Neural progenitor cell (in vitro differentiated cells): ENCODE results near the gene ASB2. TPM values are rescaled to one million over a fixed set of nuclear protein-coding genes. Genes with fewer than 3 reads are reported as not detected.

ENCODE experiments used
- DNase-seq: peaks from one replicate; pipeline ENCODE4 v3.0.0-alpha.2; 2016; ENCODE audit warnings: low spot score
- H2AFZ ChIP-seq: fragments of 200-600 bp; sonication (generic); replicated peaks from 2 replicates; pipeline ENCODE4 v1.6.1; 2016; ENCODE audit warnings: antibody characterized with exemption
- H3F3A ChIP-seq: fragments of 200-600 bp; sonication (generic); 2 replicates; pipeline ENCODE4 v1.6.1; 2016; ENCODE audit warnings: antibody characterized with exemption, low read depth
- H3K27ac ChIP-seq: fragments of 200-600 bp; sonication (generic); 2 replicates; pipeline ENCODE4 v1.5.1; 2016; ENCODE audit warnings: mild to moderate bottlenecking
- H3K27me3 ChIP-seq: fragments of 200-600 bp; sonication (generic); 2 replicates; pipeline ENCODE4 v1.6.1; 2016; ENCODE audit warnings: mild to moderate bottlenecking, moderate library complexity
- H3K36me3 ChIP-seq: fragments of 200-600 bp; sonication (generic); 2 replicates; pipeline ENCODE4 v1.5.1; 2016
- H3K4me1 ChIP-seq: fragments of 200-600 bp; sonication (generic); 2 replicates; pipeline ENCODE4 v1.6.1; 2016; ENCODE audit warnings: mixed run types
- H3K4me2 ChIP-seq: fragments of 200-600 bp; sonication (generic); 2 replicates; pipeline ENCODE4 v1.6.1; 2016
- H3K4me3 ChIP-seq: fragments of 200-600 bp; sonication (generic); 2 replicates; pipeline ENCODE4 v1.5.1; 2016
- H3K79me2 ChIP-seq: fragments of 200-600 bp; sonication (generic); 2 replicates; pipeline ENCODE4 v1.6.1; 2016; ENCODE audit warnings: low read depth
- H3K9ac ChIP-seq: fragments of 200-600 bp; sonication (generic); 2 replicates; pipeline ENCODE4 v1.6.1; 2016
- H3K9me3 ChIP-seq: fragments of 200-600 bp; sonication (generic); 2 replicates; pipeline ENCODE4 v1.5.1; 2016; ENCODE audit warnings: low read depth
- H4K20me1 ChIP-seq: fragments of 200-600 bp; sonication (generic); 2 replicates; pipeline ENCODE4 v1.6.1; 2016; ENCODE audit warnings: low read depth
- H3K27ac Mint-ChIP-seq: 3 replicates; pipeline ENCODE4 v1.8.0; 2021; ENCODE audit warnings: mixed read lengths
- H3K27me3 Mint-ChIP-seq: 2 replicates; pipeline ENCODE4 v1.8.0; 2022; ENCODE audit warnings: low read depth, mild to moderate bottlenecking, inconsistent platforms, moderate library complexity, mixed read lengths; ENCODE audit not compliant: insufficient read depth
- H3K36me3 Mint-ChIP-seq: 3 replicates; pipeline ENCODE4 v1.8.0; 2021; ENCODE audit warnings: mixed read lengths
- H3K4me1 Mint-ChIP-seq: 3 replicates; pipeline ENCODE4 v1.8.0; 2021; ENCODE audit warnings: mixed read lengths
- H3K4me3 Mint-ChIP-seq: 3 replicates; pipeline ENCODE4 v1.8.0; 2021; ENCODE audit warnings: mild to moderate bottlenecking, moderate library complexity, mixed read lengths
- H3K9me3 Mint-ChIP-seq: 3 replicates; pipeline ENCODE4 v1.8.0; 2020; ENCODE audit warnings: mixed read lengths
- EZH2 ChIP-seq: fragments of 200-600 bp; sonication (generic); IDR thresholded peaks from 2 replicates; pipeline ENCODE4 v1.6.1; 2017; ENCODE audit warnings: antibody characterized with exemption, mild to moderate bottlenecking, moderate library complexity
- EZH2phosphoT487 ChIP-seq: fragments of 200-600 bp; sonication (generic); IDR thresholded peaks from 2 replicates; pipeline ENCODE4 v1.6.1; 2017; ENCODE audit warnings: antibody characterized with exemption
- total RNA-seq: library from RNA; depleted of rRNA; stranded (reverse); fragments of >200 nt; gene quantifications from 2 replicates; pipeline ENCODE4 v1.2.3, GENCODE V29; 2015; ENCODE audit warnings: low replicate concordance
- TF ChIP-seq, protein P1 (sequence below): fragments of 200-600 bp; sonication (generic); IDR thresholded peaks from 2 replicates; pipeline ENCODE4 v1.5.1; 2017; ENCODE audit warnings: antibody characterized with exemption, mild to moderate bottlenecking

The ASB2 gene
- total RNA-seq, 1 donor from 2014 or later = not detected

DNA sequence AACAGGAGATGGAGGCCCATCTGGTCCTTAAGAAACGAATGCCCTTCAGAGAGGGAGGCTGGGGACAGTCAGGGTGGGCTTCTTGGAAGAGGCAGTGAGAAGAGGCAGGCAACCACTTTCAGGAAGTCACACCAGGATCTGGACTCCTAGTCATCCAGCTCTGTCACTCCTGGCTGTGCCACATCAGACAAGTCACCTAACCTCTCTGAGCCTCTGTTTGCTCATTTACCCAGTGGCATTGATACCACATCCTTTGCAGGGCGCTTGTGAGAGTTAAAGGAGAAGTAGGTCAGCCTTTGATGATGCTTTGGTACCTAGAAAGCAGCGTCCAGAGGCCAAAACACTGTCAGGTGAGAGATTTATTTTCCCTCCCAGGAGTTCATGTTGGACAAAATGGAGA lies 31.9 kb upstream of the ASB2 start:
- TF ChIP-seq EZH2 = no peak
- TF ChIP-seq, protein P1, sequence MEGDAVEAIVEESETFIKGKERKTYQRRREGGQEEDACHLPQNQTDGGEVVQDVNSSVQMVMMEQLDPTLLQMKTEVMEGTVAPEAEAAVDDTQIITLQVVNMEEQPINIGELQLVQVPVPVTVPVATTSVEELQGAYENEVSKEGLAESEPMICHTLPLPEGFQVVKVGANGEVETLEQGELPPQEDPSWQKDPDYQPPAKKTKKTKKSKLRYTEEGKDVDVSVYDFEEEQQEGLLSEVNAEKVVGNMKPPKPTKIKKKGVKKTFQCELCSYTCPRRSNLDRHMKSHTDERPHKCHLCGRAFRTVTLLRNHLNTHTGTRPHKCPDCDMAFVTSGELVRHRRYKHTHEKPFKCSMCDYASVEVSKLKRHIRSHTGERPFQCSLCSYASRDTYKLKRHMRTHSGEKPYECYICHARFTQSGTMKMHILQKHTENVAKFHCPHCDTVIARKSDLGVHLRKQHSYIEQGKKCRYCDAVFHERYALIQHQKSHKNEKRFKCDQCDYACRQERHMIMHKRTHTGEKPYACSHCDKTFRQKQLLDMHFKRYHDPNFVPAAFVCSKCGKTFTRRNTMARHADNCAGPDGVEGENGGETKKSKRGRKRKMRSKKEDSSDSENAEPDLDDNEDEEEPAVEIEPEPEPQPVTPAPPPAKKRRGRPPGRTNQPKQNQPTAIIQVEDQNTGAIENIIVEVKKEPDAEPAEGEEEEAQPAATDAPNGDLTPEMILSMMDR = no peak
- Mint-ChIP-seq H3K27ac (no peak overlapping the region), H3K27me3 (peaks cover 12% of the 10 kb centered on the region), H3K4me1 (peaks cover 29% of the 10 kb centered on the region), H3K9me3 (no peaks in the 10 kb centered on the region), H3K36me3 (no peaks in the 10 kb centered on the region), H3K4me3 (no peak overlapping the region)
- Histone ChIP-seq H3K27me3 (no peaks in the 10 kb centered on the region), H3K79me2 (no peaks in the 10 kb centered on the region), H3K9ac (no peak overlapping the region), H3K4me3 (no peak overlapping the region), H3K4me2 (no peak overlapping the region), H2AFZ (no peak overlapping the region), H3K4me1 (peaks cover 5% of the 10 kb centered on the region), H3F3A (no peaks in the 10 kb centered on the region), H3K36me3 (no peaks in the 10 kb centered on the region), H3K27ac (no peak overlapping the region), H4K20me1 (no peaks in the 10 kb centered on the region), H3K9me3 (no peaks in the 10 kb centered on the region)
- no peak for DNase-seq

DNA sequence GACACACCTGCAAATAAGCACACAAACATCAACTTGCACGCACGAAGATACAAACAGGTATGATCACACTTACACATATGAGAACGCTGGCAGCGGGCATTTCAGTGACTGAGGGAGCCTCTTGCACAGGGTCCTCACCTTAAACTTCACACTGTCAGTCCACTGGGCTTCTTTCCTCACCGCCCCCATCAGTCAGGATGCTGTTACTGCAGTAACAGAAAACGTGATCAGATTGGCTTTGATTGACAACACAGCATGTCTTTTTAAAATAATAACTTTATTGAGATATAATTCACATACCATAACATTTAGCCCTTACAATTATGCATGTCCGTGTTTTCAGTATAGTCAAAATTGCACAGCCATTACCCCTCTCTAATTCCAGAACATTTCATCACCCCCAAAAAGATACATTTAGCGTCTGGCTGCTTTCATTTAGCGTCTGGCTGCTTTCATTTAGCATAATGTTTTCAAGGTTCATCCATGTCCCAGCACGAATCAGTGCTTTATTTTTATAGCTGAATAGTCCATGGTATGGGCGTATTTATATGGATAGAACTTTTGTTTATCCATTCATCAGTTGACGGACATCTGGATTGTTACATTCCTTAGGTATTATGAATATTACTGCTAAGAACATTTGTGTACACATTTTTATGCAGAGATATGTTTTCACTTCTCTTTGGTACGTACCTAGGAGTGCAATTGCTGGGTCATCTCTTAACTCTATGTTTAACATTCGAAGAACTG lies 29.1 kb upstream of the ASB2 start:
- Histone ChIP-seq H3K27ac (no peak overlapping the region), H3K4me2 (no peak overlapping the region), H3K4me1 (no peaks in the 10 kb centered on the region), H3K79me2 (no peaks in the 10 kb centered on the region), H3K27me3 (peaks cover 9% of the 10 kb centered on the region), H3K36me3 (no peaks in the 10 kb centered on the region), H3K9ac (no peak overlapping the region), H3K4me3 (no peak overlapping the region), H2AFZ (no peak overlapping the region), H3K9me3 (no peaks in the 10 kb centered on the region), H3F3A (no peaks in the 10 kb centered on the region), H4K20me1 (no peaks in the 10 kb centered on the region)
- Mint-ChIP-seq H3K27me3 (peaks cover 10% of the 10 kb centered on the region), H3K4me1 (peaks cover 19% of the 10 kb centered on the region), H3K27ac (no peak overlapping the region), H3K36me3 (no peaks in the 10 kb centered on the region), H3K4me3 (no peak overlapping the region), H3K9me3 (no peaks in the 10 kb centered on the region)
- DNase-seq = no peak
- TF ChIP-seq, protein P1 = peak; percentile 57
- TF ChIP-seq EZH2phosphoT487 = no peak
- TF ChIP-seq EZH2 = no peak

DNA sequence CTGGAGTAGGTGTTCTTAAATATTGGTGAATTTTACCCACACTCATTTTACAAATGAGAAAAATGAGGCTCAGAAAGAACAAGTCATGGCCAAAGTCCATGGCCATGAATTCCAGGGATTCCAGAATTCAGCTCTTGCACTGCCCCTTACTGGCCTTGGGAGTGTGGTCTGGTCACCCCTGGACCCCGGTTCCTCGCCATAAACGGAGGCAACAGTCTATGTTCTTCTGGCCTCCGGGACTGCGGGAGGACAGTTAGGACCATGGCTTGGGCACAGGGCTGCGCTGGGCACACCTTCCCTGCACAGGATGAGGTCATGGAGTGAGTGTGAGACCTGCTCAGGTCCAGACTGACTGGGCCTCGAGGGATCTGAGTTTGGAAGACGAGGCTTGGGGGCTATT lies 27.6 kb upstream of the ASB2 start:
- H3F3A ChIP-seq = no peaks in the 10 kb centered on the region
- TF ChIP-seq EZH2phosphoT487 = no peak
- TF ChIP-seq, protein P1 = no peak
- no peak for TF ChIP-seq EZH2
- H3K4me3 ChIP-seq = no peak overlapping the region
- no peak overlapping the region for H3K4me2 ChIP-seq
- no peaks in the 10 kb centered on the region for H3K9me3 Mint-ChIP-seq
- peaks cover 10% of the 10 kb centered on the region for H3K27me3 Mint-ChIP-seq
- H3K79me2 ChIP-seq = no peaks in the 10 kb centered on the region
- no peak overlapping the region for H3K9ac ChIP-seq
- no peaks in the 10 kb centered on the region for H3K36me3 ChIP-seq
- no peak overlapping the region for H3K4me3 Mint-ChIP-seq
- no peak overlapping the region for H3K27ac Mint-ChIP-seq
- DNase-seq = no peak
- peaks cover 9% of the 10 kb centered on the region for H3K27me3 ChIP-seq
- H4K20me1 ChIP-seq = no peaks in the 10 kb centered on the region
- peaks cover 2% of the 10 kb centered on the region for H3K36me3 Mint-ChIP-seq
- H3K9me3 ChIP-seq = no peaks in the 10 kb centered on the region
- peaks cover 10% of the 10 kb centered on the region for H3K4me1 Mint-ChIP-seq
- no peak overlapping the region for H2AFZ ChIP-seq
- H3K4me1 ChIP-seq = no peaks in the 10 kb centered on the region
- no peak overlapping the region for H3K27ac ChIP-seq
